HL-60 (cell line): ENCODE results near the gene RPS6KA3.

Experiments used
- CTCF ChIP-seq: IDR thresholded peaks from one replicate; pipeline ENCODE4 v1.5.1; 2011; ENCODE audit warnings: low read length, control low read depth, inconsistent platforms; ENCODE audit not compliant: insufficient read depth
- POLR2AphosphoS5 ChIP-seq: IDR thresholded peaks from 2 replicates; pipeline ENCODE4 v1.6.1; 2012; ENCODE audit warnings: low read depth
- REST ChIP-seq: IDR thresholded peaks from 2 replicates; pipeline ENCODE4 v1.6.1; 2012; ENCODE audit warnings: low read depth; ENCODE audit not compliant: insufficient replicate concordance
- SPI1 ChIP-seq: IDR thresholded peaks from 2 replicates; pipeline ENCODE4 v1.6.1; 2012; ENCODE audit warnings: low read depth, mild to moderate bottlenecking, borderline replicate concordance

GRCh38 chrX:20233336-20233735, 33.4 kb downstream of the RPS6KA3 start:
- TF ChIP-seq POLR2AphosphoS5 = no peak
- no peak for TF ChIP-seq CTCF
- no peak for TF ChIP-seq REST
- no peak for TF ChIP-seq SPI1
